OCI-LY3 (cell line): ENCODE data around the gene GSG1L.

ENCODE experiments used
- EZH2phosphoT487 ChIP-seq: fragments of 200-600 bp; shearing (Covaris generic); IDR thresholded peaks from 2 replicates; pipeline ENCODE4 v1.6.1; 2018; ENCODE audit warnings: antibody characterized with exemption, mixed run types, low read depth
- TF ChIP-seq, protein P1 (sequence below): fragments of 200-600, 300-600 bp; sonication (generic); IDR thresholded peaks from 2 replicates; pipeline ENCODE4 v1.5.1; 2014; ENCODE audit warnings: antibody characterized with exemption, low read length, low read depth

DNA sequence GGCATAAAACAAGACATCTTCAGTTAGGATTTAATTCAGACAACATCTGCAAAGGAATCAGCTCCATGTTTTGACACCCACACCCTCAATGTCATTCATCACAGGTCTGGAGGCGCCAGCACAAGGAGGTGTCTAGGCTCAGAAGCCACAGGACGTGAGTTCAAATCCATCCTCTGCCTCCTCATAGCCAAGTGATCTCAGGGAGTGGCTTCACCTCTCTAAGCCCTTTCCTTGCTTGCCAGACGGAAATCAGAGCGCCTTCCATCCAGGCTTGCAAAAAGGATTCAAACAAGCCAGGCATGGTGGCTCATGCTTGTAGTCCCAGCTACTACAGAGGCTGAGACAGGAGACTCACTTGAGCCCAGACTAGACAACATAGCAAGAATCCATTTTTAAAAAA is 84.6 kb downstream of the GSG1L start:
- TF ChIP-seq, protein P1, sequence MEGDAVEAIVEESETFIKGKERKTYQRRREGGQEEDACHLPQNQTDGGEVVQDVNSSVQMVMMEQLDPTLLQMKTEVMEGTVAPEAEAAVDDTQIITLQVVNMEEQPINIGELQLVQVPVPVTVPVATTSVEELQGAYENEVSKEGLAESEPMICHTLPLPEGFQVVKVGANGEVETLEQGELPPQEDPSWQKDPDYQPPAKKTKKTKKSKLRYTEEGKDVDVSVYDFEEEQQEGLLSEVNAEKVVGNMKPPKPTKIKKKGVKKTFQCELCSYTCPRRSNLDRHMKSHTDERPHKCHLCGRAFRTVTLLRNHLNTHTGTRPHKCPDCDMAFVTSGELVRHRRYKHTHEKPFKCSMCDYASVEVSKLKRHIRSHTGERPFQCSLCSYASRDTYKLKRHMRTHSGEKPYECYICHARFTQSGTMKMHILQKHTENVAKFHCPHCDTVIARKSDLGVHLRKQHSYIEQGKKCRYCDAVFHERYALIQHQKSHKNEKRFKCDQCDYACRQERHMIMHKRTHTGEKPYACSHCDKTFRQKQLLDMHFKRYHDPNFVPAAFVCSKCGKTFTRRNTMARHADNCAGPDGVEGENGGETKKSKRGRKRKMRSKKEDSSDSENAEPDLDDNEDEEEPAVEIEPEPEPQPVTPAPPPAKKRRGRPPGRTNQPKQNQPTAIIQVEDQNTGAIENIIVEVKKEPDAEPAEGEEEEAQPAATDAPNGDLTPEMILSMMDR = no peak
- TF ChIP-seq EZH2phosphoT487 = no peak
